Measurements from ENCODE around the gene NEO1. TPM values are rescaled to one million over a fixed set of nuclear protein-coding genes. Genes with fewer than 3 reads are reported as not detected.

Gene NEO1
- polyA plus RNA-seq, 1 of the 3 experiments (the other 2 are of a cell fraction), result 13.1 TPM

DNA sequence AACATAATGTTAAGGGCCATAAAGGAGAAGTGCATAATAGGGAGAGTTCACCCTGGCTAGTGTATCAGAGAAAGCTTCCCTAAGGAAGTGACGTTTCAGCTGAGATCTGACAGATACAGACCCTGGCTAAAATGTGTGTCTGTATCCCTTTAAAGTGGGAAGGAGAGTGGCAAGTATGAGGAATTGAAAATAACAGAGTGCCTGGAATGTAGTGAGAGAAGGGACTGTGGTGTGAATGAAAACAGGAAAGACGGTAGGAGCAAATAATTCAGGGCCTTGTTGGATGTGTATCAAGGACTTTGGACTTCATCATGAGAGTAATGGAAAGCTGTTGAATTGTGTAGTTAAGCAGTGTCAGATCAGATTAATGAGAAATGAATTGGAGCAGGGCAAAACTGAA, 30.5 kb downstream of the NEO1 start:
- Histone ChIP-seq H3K4me1 (ENCODE audit: control insufficient read depth in 1 of 2, insufficient read depth in 2 of 2, low read depth in 1 of 2, low read length in 1 of 2) (peaks cover 0 to 14% of the 10 kb centered on the region in 2 experiments; a peak in 2 of 4 replicates), H3K79me2 (ENCODE audit: insufficient read depth) (no peaks in the 10 kb centered on the region), H2AFZ (ENCODE audit: low read depth) (no peak overlapping the region), H3K9ac (no peak overlapping the region), H3K27me3 (ENCODE audit: insufficient read depth) (no peaks in the 10 kb centered on the region), H3K4me2 (no peak overlapping the region), H3K27ac (ENCODE audit: low read depth in 2 of 2, low read length in 1 of 2) (no peak overlapping the region), H4K20me1 (ENCODE audit: insufficient read depth) (no peaks in the 10 kb centered on the region), H3K4me3 (ENCODE audit: low read depth in 2 of 2, low read length in 1 of 2) (no peak overlapping the region), H3K9me2 (no peaks in the 10 kb centered on the region), H3F3A (replicated peaks; ENCODE audit: insufficient read depth) (no peaks in the 10 kb centered on the region), H3K9me3 (no peaks in the 10 kb centered on the region), H3K36me3 (replicated peaks in 1 of 2; ENCODE audit: control insufficient read depth in 1 of 2, insufficient read depth in 2 of 2, low read length in 1 of 2) (no peaks in the 10 kb centered on the region)
- 71% methylated on average over 2 of the region's 2 CpGs for WGBS (ENCODE audit: low lambda C conversion rate)
- ChIA-PET POLR2A (interaction anchor here (0.9 kb wide), 1 partner anchor 294 kb away, joined by 4 read pairs; no protein-coding TSS in a partner anchor), CTCF (interaction anchor here (0.9 to 3.2 kb wide), 14 partner anchors 9 to 361 kb away, joined by 3 to 11 read pairs (median 5); partner anchors contain the start of gene NEO1)
- DNase-seq, result peak; percentile 16
- TF ChIP-seq TEAD4 (IDR thresholded peaks at IDR 0.05; ENCODE audit: borderline replicate concordance, insufficient read depth) (no peak), SIN3A (IDR thresholded peaks at IDR 0.05; ENCODE audit: borderline replicate concordance, low read depth, low read length) (no peak), POLR2AphosphoS5 (IDR thresholded peaks at IDR 0.05; ENCODE audit: low read depth, low read length) (no peak), FOSL2 (IDR thresholded peaks at IDR 0.05; ENCODE audit: borderline replicate concordance, low read depth) (no peak), NFIC (IDR thresholded peaks at IDR 0.05; ENCODE audit: borderline replicate concordance) (no peak), TCF12 (IDR thresholded peaks at IDR 0.05) (no peak), TAF1 (IDR thresholded peaks at IDR 0.05; ENCODE audit: borderline replicate concordance, low read depth, low read length) (no peak), GABPA (IDR thresholded peaks at IDR 0.05; ENCODE audit: low read depth) (no peak), ZBTB33 (IDR thresholded peaks at IDR 0.05; ENCODE audit: borderline replicate concordance, low read depth) (no peak), JUND (IDR thresholded peaks at IDR 0.05) (no peak)
- TF ChIP-seq, protein P1, sequence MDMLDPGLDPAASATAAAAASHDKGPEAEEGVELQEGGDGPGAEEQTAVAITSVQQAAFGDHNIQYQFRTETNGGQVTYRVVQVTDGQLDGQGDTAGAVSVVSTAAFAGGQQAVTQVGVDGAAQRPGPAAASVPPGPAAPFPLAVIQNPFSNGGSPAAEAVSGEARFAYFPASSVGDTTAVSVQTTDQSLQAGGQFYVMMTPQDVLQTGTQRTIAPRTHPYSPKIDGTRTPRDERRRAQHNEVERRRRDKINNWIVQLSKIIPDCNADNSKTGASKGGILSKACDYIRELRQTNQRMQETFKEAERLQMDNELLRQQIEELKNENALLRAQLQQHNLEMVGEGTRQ (IDR thresholded peaks at IDR 0.05; ENCODE audit: borderline replicate concordance, low read depth, low read length), result no peak

- H3K36me3 ChIP-seq (replicated peaks in 1 of 2; ENCODE audit: control insufficient read depth in 1 of 2, insufficient read depth in 2 of 2, low read length in 1 of 2), result no peaks in the 10 kb centered on the region
- peaks cover 5% of the 10 kb centered on the region; the same call in 1 of the 2 replicates for H3K79me2 ChIP-seq (ENCODE audit: insufficient read depth)
- ChIA-PET CTCF (interaction anchor here (0.8 kb wide), 1 partner anchor 187 kb away, joined by 3 read pairs; no protein-coding TSS in a partner anchor), POLR2A (no interaction called here)
- TF ChIP-seq FOSL2 (IDR thresholded peaks at IDR 0.05; ENCODE audit: borderline replicate concordance, low read depth) (no peak), FOXM1 (IDR thresholded peaks at IDR 0.05; ENCODE audit: low read depth) (no peak), ELF1 (IDR thresholded peaks at IDR 0.05) (no peak), GABPA (IDR thresholded peaks at IDR 0.05; ENCODE audit: low read depth) (no peak), EZH2phosphoT487 (IDR thresholded peaks at IDR 0.05; ENCODE audit: borderline replicate concordance, low read depth) (no peak), USF1 (IDR thresholded peaks at IDR 0.05; ENCODE audit: borderline replicate concordance, low read depth) (no peak), ZBTB33 (IDR thresholded peaks at IDR 0.05; ENCODE audit: borderline replicate concordance, low read depth) (no peak), YY1 (IDR thresholded peaks at IDR 0.05; ENCODE audit: low read depth) (no peak)
- TF ChIP-seq, protein P2, sequence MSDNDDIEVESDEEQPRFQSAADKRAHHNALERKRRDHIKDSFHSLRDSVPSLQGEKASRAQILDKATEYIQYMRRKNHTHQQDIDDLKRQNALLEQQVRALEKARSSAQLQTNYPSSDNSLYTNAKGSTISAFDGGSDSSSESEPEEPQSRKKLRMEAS (IDR thresholded peaks at IDR 0.05; ENCODE audit: low read depth), result no peak
- TF ChIP-seq, protein P3, sequence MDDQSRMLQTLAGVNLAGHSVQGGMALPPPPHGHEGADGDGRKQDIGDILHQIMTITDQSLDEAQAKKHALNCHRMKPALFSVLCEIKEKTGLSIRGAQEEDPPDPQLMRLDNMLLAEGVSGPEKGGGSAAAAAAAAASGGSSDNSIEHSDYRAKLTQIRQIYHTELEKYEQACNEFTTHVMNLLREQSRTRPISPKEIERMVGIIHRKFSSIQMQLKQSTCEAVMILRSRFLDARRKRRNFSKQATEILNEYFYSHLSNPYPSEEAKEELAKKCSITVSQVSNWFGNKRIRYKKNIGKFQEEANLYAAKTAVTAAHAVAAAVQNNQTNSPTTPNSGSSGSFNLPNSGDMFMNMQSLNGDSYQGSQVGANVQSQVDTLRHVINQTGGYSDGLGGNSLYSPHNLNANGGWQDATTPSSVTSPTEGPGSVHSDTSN (IDR thresholded peaks at IDR 0.05), result no peak
- no peak overlapping the region for H2AFZ ChIP-seq (ENCODE audit: low read depth)
- no peak overlapping the region for H3K4me3 ChIP-seq (ENCODE audit: low read depth in 2 of 2, low read length in 1 of 2)
- no peak for DNase-seq
- H3K9ac ChIP-seq, result no peak overlapping the region
- no peak overlapping the region for H3K27ac ChIP-seq (ENCODE audit: low read depth in 2 of 2, low read length in 1 of 2)
- no peaks in the 10 kb centered on the region for H3K27me3 ChIP-seq (ENCODE audit: insufficient read depth)
- H4K20me1 ChIP-seq (ENCODE audit: insufficient read depth), result no peaks in the 10 kb centered on the region
- no peak overlapping the region for H3K4me2 ChIP-seq
- H3K4me1 ChIP-seq (ENCODE audit: control insufficient read depth in 1 of 2, insufficient read depth in 2 of 2, low read depth in 1 of 2, low read length in 1 of 2), result no peaks in the 10 kb centered on the region
- no peaks in the 10 kb centered on the region for H3K9me2 ChIP-seq
- H3F3A ChIP-seq (replicated peaks; ENCODE audit: insufficient read depth), result no peaks in the 10 kb centered on the region
- no peaks in the 10 kb centered on the region for H3K9me3 ChIP-seq
Observed at GRCh38 chr15:73087098-73087497, 34.8 kb downstream of the NEO1 start.
